Measurements from ENCODE around the gene TRMT1L. TPM values are rescaled to one million over a fixed set of nuclear protein-coding genes. Genes with fewer than 3 reads are reported as not detected.
A peak's percentile ranks its signal among the peaks of the same experiment; 100 is the strongest.

TRMT1L gene
- total and polyA plus RNA-seq, 5 donors from 2014 or later: 12.3 to 23.7 (median 20.2) TPM

GRCh38 chr1:185151215-185151614 is 5.5 kb downstream of the TRMT1L start:
- Mint-ChIP-seq H3K36me3 (peaks cover 29% of the 10 kb centered on the region), H3K27me3 (no peaks in the 10 kb centered on the region), H3K4me1 (peaks cover 24 to 54% (median 37%) of the 10 kb centered on the region in 4 donors), H3K9me3 (no peaks in the 10 kb centered on the region), H3K27ac (no peak overlapping the region), H3K4me3 (peak overlapping the region in 1 of 4 donors; percentile 22)
- ATAC-seq (ENCODE audit: low read depth in 2 of 2): no peak
- H3K27ac ChIP-seq (ENCODE audit: insufficient read depth, low read length, poor library complexity, severe bottlenecking): no peak overlapping the region
- no peak for DNase-seq
- H3K27me3 ChIP-seq (ENCODE audit: control insufficient read depth, insufficient read depth, low read length): no peaks in the 10 kb centered on the region
- H3K36me3 ChIP-seq (ENCODE audit: control insufficient read depth, insufficient read depth, low read length): peaks cover 37% of the 10 kb centered on the region
- H3K9me3 ChIP-seq (ENCODE audit: control insufficient read depth in 2 of 2, low read length in 2 of 2): no peaks in the 10 kb centered on the region
- no peak overlapping the region for H3K4me3 ChIP-seq (ENCODE audit: low read depth, low read length)
- peaks cover 40% of the 10 kb centered on the region for H3K4me1 ChIP-seq (ENCODE audit: control insufficient read depth, insufficient read depth, low read length, poor library complexity, severe bottlenecking)

- ATAC-seq (ENCODE audit: low read depth in 2 of 2): no peak
- H3K27ac Mint-ChIP-seq: no peak overlapping the region
- no peaks in the 10 kb centered on the region for H3K27me3 Mint-ChIP-seq
- Histone ChIP-seq H3K27ac (ENCODE audit: insufficient read depth, low read length, poor library complexity, severe bottlenecking) (no peak overlapping the region), H3K9me3 (ENCODE audit: control insufficient read depth in 2 of 2, low read length in 2 of 2) (no peaks in the 10 kb centered on the region), H3K4me3 (ENCODE audit: low read depth, low read length) (no peak overlapping the region), H3K27me3 (ENCODE audit: control insufficient read depth, insufficient read depth, low read length) (no peaks in the 10 kb centered on the region), H3K4me1 (ENCODE audit: control insufficient read depth, insufficient read depth, low read length, poor library complexity, severe bottlenecking) (no peaks in the 10 kb centered on the region), H3K36me3 (ENCODE audit: control insufficient read depth, insufficient read depth, low read length) (peaks cover 66% of the 10 kb centered on the region)
- H3K4me1 Mint-ChIP-seq: peaks cover 5 to 16% (median 10%) of the 10 kb centered on the region in 4 donors
- H3K4me3 Mint-ChIP-seq: no peak overlapping the region
- peaks cover 39% of the 10 kb centered on the region for H3K36me3 Mint-ChIP-seq
- DNase-seq: no peak
- no peaks in the 10 kb centered on the region for H3K9me3 Mint-ChIP-seq
Measured at GRCh38 chr1:185144233-185144632, 12.5 kb downstream of the TRMT1L start.

GRCh38 chr1:185139246-185139645 is 17.5 kb downstream of the TRMT1L start:
- Mint-ChIP-seq H3K27me3 (no peaks in the 10 kb centered on the region), H3K27ac (no peak overlapping the region), H3K4me1 (peaks cover 6 to 22% (median 13%) of the 10 kb centered on the region in 4 donors), H3K36me3 (peaks cover 41% of the 10 kb centered on the region), H3K4me3 (no peak overlapping the region), H3K9me3 (no peaks in the 10 kb centered on the region)
- ATAC-seq (ENCODE audit: low read depth in 2 of 2) (no peak), DNase-seq (no peak)
- no peak overlapping the region for H3K4me3 ChIP-seq (ENCODE audit: low read depth, low read length)
- H3K27ac ChIP-seq (ENCODE audit: insufficient read depth, low read length, poor library complexity, severe bottlenecking): no peak overlapping the region
- no peaks in the 10 kb centered on the region for H3K4me1 ChIP-seq (ENCODE audit: control insufficient read depth, insufficient read depth, low read length, poor library complexity, severe bottlenecking)
- H3K9me3 ChIP-seq (ENCODE audit: control insufficient read depth in 2 of 2, low read length in 2 of 2): no peaks in the 10 kb centered on the region
- no peaks in the 10 kb centered on the region for H3K27me3 ChIP-seq (ENCODE audit: control insufficient read depth, insufficient read depth, low read length)
- H3K36me3 ChIP-seq (ENCODE audit: control insufficient read depth, insufficient read depth, low read length): peaks cover 54% of the 10 kb centered on the region

DNA sequence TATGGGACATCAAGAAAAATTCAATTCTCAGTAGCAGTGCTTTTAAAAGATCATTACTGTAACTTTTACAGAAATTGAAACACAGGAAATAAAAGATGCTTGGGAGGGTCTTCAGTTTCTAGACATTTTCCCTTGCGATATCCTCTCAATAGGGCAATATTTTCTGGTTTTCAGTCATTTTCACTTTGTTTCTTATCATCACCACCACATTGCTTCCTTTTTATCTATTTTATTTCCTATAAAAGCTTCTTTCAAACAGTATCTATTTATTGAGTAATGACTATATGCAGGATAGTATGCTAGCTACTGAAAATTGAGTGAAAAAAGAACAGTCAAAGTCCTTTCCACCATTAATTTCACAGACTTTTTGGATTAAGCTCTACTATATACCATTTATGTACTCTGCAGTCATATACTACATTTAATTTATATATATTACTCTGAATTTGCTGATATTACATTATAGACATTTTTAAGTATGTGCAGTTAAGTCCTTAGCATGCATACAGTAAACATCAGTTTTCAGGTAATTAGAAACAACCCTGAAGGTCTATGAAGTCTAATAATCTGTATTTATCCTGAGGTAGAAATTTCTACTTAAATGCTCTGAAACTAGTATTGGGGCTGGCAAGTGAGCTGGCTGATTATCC is 18.7 kb downstream of the TRMT1L start:
- no peaks in the 10 kb centered on the region for H3K9me3 ChIP-seq (ENCODE audit: control insufficient read depth in 2 of 2, low read length in 2 of 2)
- Mint-ChIP-seq H3K27me3 (no peaks in the 10 kb centered on the region), H3K9me3 (peaks cover 0 to 3% (median 0%) of the 10 kb centered on the region in 7 donors), H3K4me1 (peaks cover 6 to 27% (median 12%) of the 10 kb centered on the region in 4 donors), H3K36me3 (peaks cover 46% of the 10 kb centered on the region), H3K27ac (no peak overlapping the region), H3K4me3 (no peak overlapping the region)
- H3K27me3 ChIP-seq (ENCODE audit: control insufficient read depth, insufficient read depth, low read length): no peaks in the 10 kb centered on the region
- no peak for ATAC-seq (ENCODE audit: low read depth in 2 of 2)
- no peak for DNase-seq
- no peaks in the 10 kb centered on the region for H3K4me1 ChIP-seq (ENCODE audit: control insufficient read depth, insufficient read depth, low read length, poor library complexity, severe bottlenecking)
- peak overlapping the region; percentile 23 for H3K27ac ChIP-seq (ENCODE audit: insufficient read depth, low read length, poor library complexity, severe bottlenecking)
- peaks cover 54% of the 10 kb centered on the region for H3K36me3 ChIP-seq (ENCODE audit: control insufficient read depth, insufficient read depth, low read length)
- no peak overlapping the region for H3K4me3 ChIP-seq (ENCODE audit: low read depth, low read length)

DNA sequence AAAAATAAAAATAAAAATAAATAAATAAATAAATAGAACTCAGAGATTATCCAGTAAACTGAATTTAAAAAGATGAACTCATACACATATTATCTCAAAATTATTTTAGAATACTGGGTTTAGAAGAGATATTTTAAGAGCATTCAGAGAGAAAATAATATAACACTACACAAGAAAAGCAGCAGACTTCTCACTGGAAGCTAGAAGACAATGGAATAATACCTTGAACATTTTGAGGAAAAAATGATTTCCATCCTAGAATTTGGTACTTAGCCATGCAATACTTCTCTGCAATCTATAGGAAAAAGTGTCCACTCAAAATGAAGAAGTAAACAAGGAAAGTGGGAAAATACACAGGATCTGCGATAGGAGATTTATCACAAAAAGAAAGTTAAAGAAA is 24.2 kb downstream of the TRMT1L start:
- Histone ChIP-seq H3K27ac (ENCODE audit: insufficient read depth, low read length, poor library complexity, severe bottlenecking) (no peak overlapping the region), H3K9me3 (ENCODE audit: control insufficient read depth in 2 of 2, low read length in 2 of 2) (peaks cover 0 to 4% of the 10 kb centered on the region in 2 experiments), H3K27me3 (ENCODE audit: control insufficient read depth, insufficient read depth, low read length) (no peaks in the 10 kb centered on the region), H3K4me3 (ENCODE audit: low read depth, low read length) (no peak overlapping the region), H3K4me1 (ENCODE audit: control insufficient read depth, insufficient read depth, low read length, poor library complexity, severe bottlenecking) (no peaks in the 10 kb centered on the region), H3K36me3 (ENCODE audit: control insufficient read depth, insufficient read depth, low read length) (peaks cover 57% of the 10 kb centered on the region)
- Mint-ChIP-seq H3K4me3 (no peak overlapping the region), H3K9me3 (peaks cover 0 to 5% (median 3%) of the 10 kb centered on the region in 7 donors), H3K36me3 (peaks cover 66% of the 10 kb centered on the region), H3K27ac (no peak overlapping the region), H3K4me1 (peaks cover under 1 to 29% (median 5%) of the 10 kb centered on the region in 4 donors), H3K27me3 (no peaks in the 10 kb centered on the region)
- ATAC-seq (ENCODE audit: low read depth in 2 of 2) (no peak), DNase-seq (no peak)

GRCh38 chr1:185129708-185130107 is 27.0 kb downstream of the TRMT1L start:
- DNase-seq: no peak
- no peak overlapping the region for H3K4me3 Mint-ChIP-seq
- no peak overlapping the region for H3K27ac ChIP-seq (ENCODE audit: insufficient read depth, low read length, poor library complexity, severe bottlenecking)
- no peak overlapping the region for H3K4me3 ChIP-seq (ENCODE audit: low read depth, low read length)
- H3K4me1 ChIP-seq (ENCODE audit: control insufficient read depth, insufficient read depth, low read length, poor library complexity, severe bottlenecking): no peaks in the 10 kb centered on the region
- no peak for ATAC-seq (ENCODE audit: low read depth in 2 of 2)
- H3K27ac Mint-ChIP-seq: peak overlapping the region in 1 of 3 donors; percentile 10
- H3K9me3 Mint-ChIP-seq: peaks cover 0 to 5% (median 3%) of the 10 kb centered on the region in 7 donors
- H3K27me3 ChIP-seq (ENCODE audit: control insufficient read depth, insufficient read depth, low read length): no peaks in the 10 kb centered on the region
- no peaks in the 10 kb centered on the region for H3K27me3 Mint-ChIP-seq
- peaks cover 0 to 4% of the 10 kb centered on the region in 2 experiments for H3K9me3 ChIP-seq (ENCODE audit: control insufficient read depth in 2 of 2, low read length in 2 of 2)
- H3K36me3 ChIP-seq (ENCODE audit: control insufficient read depth, insufficient read depth, low read length): peaks cover 57% of the 10 kb centered on the region
- H3K4me1 Mint-ChIP-seq: peaks cover 0 to 22% (median 0%) of the 10 kb centered on the region in 4 donors
- H3K36me3 Mint-ChIP-seq: peaks cover 62% of the 10 kb centered on the region

DNA sequence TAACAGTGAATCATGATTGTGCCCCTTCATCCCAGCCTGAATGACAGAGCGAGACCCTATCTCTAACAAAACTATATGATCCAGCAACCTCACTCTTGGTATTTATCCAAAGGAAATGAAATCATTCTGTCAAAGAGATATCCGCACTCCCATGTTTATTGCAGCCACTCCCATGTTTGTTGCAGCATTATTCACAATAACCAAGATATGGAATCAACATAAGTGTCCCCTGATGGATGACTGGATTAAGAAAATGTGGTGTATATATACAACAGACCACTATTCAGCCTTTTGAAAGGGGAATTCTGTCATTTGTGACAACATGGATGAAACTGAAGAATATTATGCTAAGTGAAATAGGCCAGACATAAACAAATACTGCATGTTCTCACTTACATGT is 44.4 kb downstream of the TRMT1L start:
- Mint-ChIP-seq H3K9me3 (peaks cover 0 to 24% (median 8%) of the 10 kb centered on the region in 7 donors), H3K4me1 (peaks cover 0 to 5% (median 0%) of the 10 kb centered on the region in 4 donors), H3K27ac (no peak overlapping the region), H3K4me3 (no peak overlapping the region), H3K36me3 (peaks cover 12% of the 10 kb centered on the region), H3K27me3 (no peaks in the 10 kb centered on the region)
- H3K27ac ChIP-seq (ENCODE audit: insufficient read depth, low read length, poor library complexity, severe bottlenecking): no peak overlapping the region
- H3K27me3 ChIP-seq (ENCODE audit: control insufficient read depth, insufficient read depth, low read length): no peaks in the 10 kb centered on the region
- DNase-seq (no peak), ATAC-seq (ENCODE audit: low read depth in 2 of 2) (no peak)
- no peaks in the 10 kb centered on the region for H3K4me1 ChIP-seq (ENCODE audit: control insufficient read depth, insufficient read depth, low read length, poor library complexity, severe bottlenecking)
- H3K36me3 ChIP-seq (ENCODE audit: control insufficient read depth, insufficient read depth, low read length): peaks cover 4% of the 10 kb centered on the region
- H3K9me3 ChIP-seq (ENCODE audit: control insufficient read depth in 2 of 2, low read length in 2 of 2): peaks cover 14 to 19% of the 10 kb centered on the region in 2 experiments
- no peak overlapping the region for H3K4me3 ChIP-seq (ENCODE audit: low read depth, low read length)

GRCh38 chr1:185111873-185112272 is 44.9 kb downstream of the TRMT1L start:
- Mint-ChIP-seq H3K27me3 (no peaks in the 10 kb centered on the region), H3K27ac (no peak overlapping the region), H3K9me3 (peaks cover 0 to 28% (median 13%) of the 10 kb centered on the region in 7 donors), H3K36me3 (peaks cover 7% of the 10 kb centered on the region), H3K4me3 (no peak overlapping the region), H3K4me1 (peaks cover 0 to 5% (median 0%) of the 10 kb centered on the region in 4 donors)
- Histone ChIP-seq H3K36me3 (ENCODE audit: control insufficient read depth, insufficient read depth, low read length) (no peaks in the 10 kb centered on the region), H3K9me3 (ENCODE audit: control insufficient read depth in 2 of 2, low read length in 2 of 2) (peaks cover 14 to 19% of the 10 kb centered on the region in 2 experiments), H3K4me3 (ENCODE audit: low read depth, low read length) (no peak overlapping the region), H3K27ac (ENCODE audit: insufficient read depth, low read length, poor library complexity, severe bottlenecking) (no peak overlapping the region), H3K27me3 (ENCODE audit: control insufficient read depth, insufficient read depth, low read length) (no peaks in the 10 kb centered on the region), H3K4me1 (ENCODE audit: control insufficient read depth, insufficient read depth, low read length, poor library complexity, severe bottlenecking) (no peaks in the 10 kb centered on the region)
- DNase-seq (no peak), ATAC-seq (ENCODE audit: low read depth in 2 of 2) (no peak)
